Measurements from ENCODE around the gene NLRC3.
"Not testable (repeated sequence)": the region's sequence is repeated elsewhere in the genome, so short reads cannot be mapped to it uniquely, and the experiment has no call there.

The NLRC3 gene

GRCh38 chr16:3501783-3502400 is 75.3 kb downstream of the NLRC3 start:
- no peaks in the 10 kb centered on the region for H3K27me3 Mint-ChIP-seq
- H3K9me3 Mint-ChIP-seq, result no peaks in the 10 kb centered on the region
- H3K27ac Mint-ChIP-seq, result peak overlapping the region; percentile 85 to 96
- DNase-seq (no peak), ATAC-seq (no peak)
- H3K4me3 Mint-ChIP-seq, result peak overlapping the region; percentile 98
- peaks cover 77% of the 10 kb centered on the region for H3K4me1 Mint-ChIP-seq

- DNase-seq, H3K27me3 Mint-ChIP-seq, ATAC-seq, H3K9me3 Mint-ChIP-seq: not testable (repeated sequence)
- H3K4me1 Mint-ChIP-seq, result peaks cover 76% of the 10 kb centered on the region
- H3K4me3 Mint-ChIP-seq, result peak overlapping the region; percentile 98
- peak overlapping the region; percentile 74 to 96 for H3K27ac Mint-ChIP-seq
These were observed 75.8 kb downstream of the NLRC3 start for GRCh38 chr16:3501412-3501761.

DNA sequence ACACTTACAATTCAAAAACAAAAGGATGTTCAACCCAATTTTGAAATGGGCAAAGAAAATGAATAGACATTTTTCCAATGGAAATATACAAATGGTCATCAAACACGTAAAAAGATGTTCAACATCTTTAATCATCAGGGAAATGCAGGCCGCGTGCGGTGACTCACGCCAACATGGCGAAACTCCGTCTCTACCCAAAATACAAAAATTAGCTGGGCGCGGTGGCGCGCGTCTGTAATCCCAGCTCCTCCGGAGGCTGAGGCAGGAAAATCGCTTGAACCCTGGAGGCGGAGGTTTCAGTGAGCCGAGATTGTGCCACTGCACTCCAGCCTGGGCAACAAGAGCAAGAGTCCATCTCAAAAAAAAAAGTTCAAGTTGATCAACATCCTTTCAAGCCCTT is 78.2 kb downstream of the NLRC3 start:
- no peak for DNase-seq
- no peak for ATAC-seq
- Mint-ChIP-seq H3K27me3 (no peaks in the 10 kb centered on the region), H3K27ac (no peak overlapping the region), H3K4me1 (peaks cover 52% of the 10 kb centered on the region), H3K9me3 (no peaks in the 10 kb centered on the region), H3K4me3 (no peak overlapping the region)

- no peaks in the 10 kb centered on the region for H3K27me3 Mint-ChIP-seq
- no peak overlapping the region for H3K4me3 Mint-ChIP-seq
- ATAC-seq (no peak), DNase-seq (no peak)
- no peaks in the 10 kb centered on the region for H3K9me3 Mint-ChIP-seq
- H3K4me1 Mint-ChIP-seq, result peaks cover 40% of the 10 kb centered on the region
- no peak overlapping the region for H3K27ac Mint-ChIP-seq
These were observed 79.4 kb downstream of the NLRC3 start for GRCh38 chr16:3497771-3498170.

DNA sequence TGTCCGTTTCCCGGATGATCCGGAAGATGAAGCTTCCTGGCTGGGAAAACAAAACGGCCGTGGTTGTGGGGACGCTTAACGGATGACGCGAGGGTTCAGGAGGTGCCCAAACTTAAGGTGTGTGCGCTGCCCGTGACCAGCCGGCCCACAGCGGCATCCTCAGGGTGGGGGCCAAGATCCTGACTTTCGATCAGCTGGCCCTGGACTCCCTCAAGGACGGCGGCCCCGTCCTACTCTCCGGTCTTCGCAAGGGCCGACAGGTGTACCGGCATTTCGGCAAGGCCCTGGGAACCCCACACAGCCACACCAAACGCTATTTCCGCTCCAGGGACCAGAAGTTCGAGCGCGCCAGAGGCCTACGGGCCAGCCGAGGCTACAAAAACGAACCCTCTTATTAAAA is 80.8 kb downstream of the NLRC3 start:
- DNase-seq, result no peak
- ATAC-seq, result no peak
- no peaks in the 10 kb centered on the region for H3K27me3 Mint-ChIP-seq
- peaks cover 27% of the 10 kb centered on the region for H3K4me1 Mint-ChIP-seq
- H3K9me3 Mint-ChIP-seq, result no peaks in the 10 kb centered on the region
- no peak overlapping the region for H3K27ac Mint-ChIP-seq
- no peak overlapping the region for H3K4me3 Mint-ChIP-seq

DNA sequence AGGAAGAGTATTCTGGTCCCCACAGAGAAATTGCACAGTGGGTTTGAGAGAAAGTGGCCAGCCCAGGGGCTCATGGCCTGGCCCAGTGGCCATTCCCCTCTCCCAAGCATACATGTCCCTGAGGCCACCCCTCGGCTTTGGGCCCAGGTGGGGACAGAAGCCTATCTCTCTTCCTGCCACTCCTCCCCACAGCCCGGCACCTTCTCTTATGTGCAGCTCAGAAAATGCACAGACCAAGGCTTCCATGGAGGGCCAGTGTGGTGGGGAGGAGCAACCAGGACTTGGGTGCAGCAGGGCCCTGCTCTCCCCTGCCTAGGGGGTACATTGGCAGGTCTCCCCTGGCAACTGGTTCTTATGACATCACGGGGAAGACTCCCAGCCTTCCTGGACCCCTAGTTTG is 82.0 kb downstream of the NLRC3 start, which contains the start of gene C16orf90:
Gene C16orf90, minus strand, starts transcription at position 314 of the 400 bp plus-strand sequence. Its CDS starts 68 bp downstream, at position 246.
- Mint-ChIP-seq H3K27ac (peak within 1 kb of the TSS in 1 of 2 donors; percentile 27), H3K4me3 (no peak within 1 kb of the TSS)

DNA sequence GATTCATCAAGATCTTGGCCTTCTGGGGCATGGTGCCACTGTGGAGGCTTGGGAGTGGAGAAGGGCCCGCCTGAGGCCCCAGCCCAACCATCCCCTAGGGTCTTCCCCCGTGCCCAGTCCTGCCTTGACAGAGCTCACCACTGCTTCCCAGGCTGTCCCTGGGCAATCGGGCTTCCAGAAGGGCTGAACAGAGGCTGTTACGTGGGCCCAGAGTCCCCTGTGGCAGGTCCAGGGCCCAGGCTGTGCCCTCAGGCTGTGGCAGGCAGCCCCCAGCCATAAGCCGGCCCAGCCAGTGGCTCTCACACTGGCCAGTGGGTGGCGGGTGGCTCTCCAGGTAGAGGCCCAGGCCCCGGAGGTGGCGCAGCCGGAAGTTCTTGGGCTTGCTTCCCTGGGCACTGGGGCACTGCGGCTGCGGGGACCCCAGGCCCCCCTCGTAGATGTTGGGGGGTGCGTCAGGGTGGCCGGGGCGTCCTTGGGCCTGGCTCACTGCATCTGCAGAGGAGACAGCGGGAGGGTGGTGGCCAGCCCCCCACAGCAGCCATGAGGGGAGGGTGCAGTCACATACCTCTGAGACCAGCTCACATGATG is 82.7 kb downstream of the NLRC3 start:
- Mint-ChIP-seq H3K9me3 (no peaks in the 10 kb centered on the region), H3K27me3 (no peaks in the 10 kb centered on the region), H3K27ac (no peak overlapping the region), H3K4me1 (peaks cover 14% of the 10 kb centered on the region), H3K4me3 (no peak overlapping the region)
- DNase-seq, result no peak
- ATAC-seq, result peak; percentile 26

More for the DNA sequence above, 82.0 kb downstream of the NLRC3 start, which contains the start of gene C16orf90:
- H3K27me3 Mint-ChIP-seq, result no peaks in the 10 kb centered on the region
- no peaks in the 10 kb centered on the region for H3K9me3 Mint-ChIP-seq
- DNase-seq (no peak), ATAC-seq (no peak)
- peaks cover 21% of the 10 kb centered on the region for H3K4me1 Mint-ChIP-seq

DNA sequence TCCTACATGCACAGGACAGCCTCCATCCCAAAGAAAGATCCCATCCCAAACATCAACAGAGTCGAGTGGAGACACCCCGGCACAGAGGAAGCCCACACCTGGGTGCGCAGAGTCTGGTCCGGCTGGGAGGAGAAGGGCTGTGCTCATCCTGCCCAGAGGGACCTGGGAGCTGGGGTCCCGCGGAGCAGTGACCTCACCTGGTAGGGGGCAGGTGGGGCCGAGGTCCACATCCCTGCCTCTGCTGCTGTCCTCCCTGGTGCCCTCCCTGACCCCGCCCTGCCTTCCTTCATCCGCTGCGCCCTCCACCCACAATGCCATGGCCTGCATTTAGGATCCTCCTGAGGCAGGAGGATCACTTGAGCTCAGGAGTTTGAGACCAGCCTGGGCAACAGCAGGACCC is 84.8 kb downstream of the NLRC3 start:
- peaks cover 7% of the 10 kb centered on the region for H3K4me1 Mint-ChIP-seq
- DNase-seq (no peak), ATAC-seq (no peak)
- H3K9me3 Mint-ChIP-seq, result no peaks in the 10 kb centered on the region
- no peak overlapping the region for H3K27ac Mint-ChIP-seq
- no peak overlapping the region for H3K4me3 Mint-ChIP-seq
- no peaks in the 10 kb centered on the region for H3K27me3 Mint-ChIP-seq

- no peaks in the 10 kb centered on the region for H3K27me3 Mint-ChIP-seq
- H3K27ac Mint-ChIP-seq, result peak overlapping the region in 1 of 2 donors; percentile 45
- peaks cover 7% of the 10 kb centered on the region for H3K4me1 Mint-ChIP-seq
- ATAC-seq (peak; percentile 32), DNase-seq (no peak)
- no peak overlapping the region for H3K4me3 Mint-ChIP-seq
- H3K9me3 Mint-ChIP-seq, result no peaks in the 10 kb centered on the region
These were observed 86.1 kb downstream of the NLRC3 start for GRCh38 chr16:3490911-3491629.

Data from stimulated activated naive CD8-positive, alpha-beta T cell treated with anti-CD3 and anti-CD28 coated beads, Interleukin-15, amount 100 ng/mL, for 72 hours (primary cell).